HEK293 (cell line): ENCODE data around the gene SERPINB8.
A peak's percentile ranks its signal among the peaks of the same experiment; 100 is the strongest.

Source experiments
- CTCF ChIA-PET: fragments of 350-600 bp; formaldehyde crosslinking; extraction: SDS; loops from one replicate; lab custom pipeline; 2021; ENCODE audit warnings: antibody characterized with exemption; lab: Yijun Ruan, JAX
- POLR2A ChIA-PET: fragments of 300-600 bp; formaldehyde crosslinking; extraction: SDS; loops from one replicate; lab custom pipeline; 2020; ENCODE audit warnings: antibody characterized with exemption, inconsistent platforms; lab: Yijun Ruan, JAX
- H3K27ac ChIP-seq: fragments of 200-500 bp; sonication (Bioruptor generic); 2 replicates; pipeline ENCODE4 v1.5.1; 2014; ENCODE audit warnings: low read depth, low read length, control low read depth, inconsistent platforms; ENCODE audit errors: extremely low read depth
- H3K36me3 ChIP-seq, 2 experiments: fragments of 200-500 bp in 1 of 2; sonication (Bioruptor generic) in 1 of 2; 1 replicate in 1 of 2; 2 replicates in 1 of 2; pipeline ENCODE4 v1.5.1; 2014 to 2017; ENCODE audit warnings: inconsistent platforms in 2 of 2, low read length in 2 of 2; ENCODE audit not compliant: control insufficient read depth in 2 of 2, insufficient read depth in 1 of 2
- H3K4me1 ChIP-seq: fragments of 200-500 bp; sonication (Bioruptor generic); 2 replicates; pipeline ENCODE4 v1.5.1; 2014; ENCODE audit warnings: mild to moderate bottlenecking, low read length, inconsistent platforms; ENCODE audit not compliant: control insufficient read depth, insufficient read depth
- H3K4me3 ChIP-seq: 2 replicates; pipeline ENCODE4 v1.5.1; 2011; ENCODE audit warnings: low read depth, mild to moderate bottlenecking, control low read depth, low read length, moderate library complexity
- H3K9me3 ChIP-seq: fragments of 200-500 bp; sonication (Bioruptor generic); 2 replicates; pipeline ENCODE4 v1.5.1; 2014; ENCODE audit warnings: low read depth, low read length, inconsistent platforms; ENCODE audit not compliant: control insufficient read depth, insufficient read depth
- GLI4 ChIP-seq: fragments of 450-650 bp; formaldehyde crosslinking; IDR thresholded peaks from 2 replicates; pipeline ENCODE4 v1.5.1; 2016; ENCODE audit warnings: missing biosample characterization, missing genetic modification characterization
- HOXA7 ChIP-seq: sonication (generic); formaldehyde crosslinking; IDR thresholded peaks from 2 replicates; pipeline ENCODE4 v1.8.1; 2022; ENCODE audit warnings: missing genetic modification reagents, borderline replicate concordance
- KLF1 ChIP-seq: fragments of 450-650 bp; formaldehyde crosslinking; IDR thresholded peaks from 2 replicates; pipeline ENCODE4 v1.5.1; 2016; ENCODE audit warnings: missing biosample characterization, missing genetic modification characterization
- OSR2 ChIP-seq: fragments of 450-650 bp; formaldehyde crosslinking; IDR thresholded peaks from 2 replicates; pipeline ENCODE4 v1.5.1; 2016; ENCODE audit warnings: missing biosample characterization, missing genetic modification characterization
- PRDM1 ChIP-seq: fragments of 450-650 bp; formaldehyde crosslinking; IDR thresholded peaks from 2 replicates; pipeline ENCODE4; 2016; ENCODE audit warnings: missing biosample characterization, missing genetic modification characterization
- PRDM4 ChIP-seq: fragments of 450-650 bp; formaldehyde crosslinking; IDR thresholded peaks from 2 replicates; pipeline ENCODE4 v1.5.1; 2017; ENCODE audit warnings: missing biosample characterization, missing genetic modification characterization
- SCRT2 ChIP-seq: fragments of 450-650 bp; formaldehyde crosslinking; IDR thresholded peaks from 2 replicates; pipeline ENCODE4 v1.5.1; 2016; ENCODE audit warnings: missing biosample characterization, missing genetic modification characterization
- ZBTB17 ChIP-seq: fragments of 450-650 bp; formaldehyde crosslinking; IDR thresholded peaks from 2 replicates; pipeline ENCODE4 v1.5.1; 2016; ENCODE audit warnings: missing biosample characterization, missing genetic modification characterization
- ZBTB6 ChIP-seq: fragments of 450-650 bp; formaldehyde crosslinking; IDR thresholded peaks from 2 replicates; pipeline ENCODE4 v1.5.1; 2017; ENCODE audit warnings: missing biosample characterization, missing genetic modification characterization
- ZBTB8A ChIP-seq: fragments of 450-650 bp; formaldehyde crosslinking; IDR thresholded peaks from 2 replicates; pipeline ENCODE4 v1.5.1; 2016; ENCODE audit warnings: missing biosample characterization, missing genetic modification characterization
- ZNF10 ChIP-seq: fragments of 450-650 bp; formaldehyde crosslinking; IDR thresholded peaks from 2 replicates; pipeline ENCODE4 v1.5.1; 2017; ENCODE audit warnings: missing biosample characterization, missing genetic modification characterization
- ZNF121 ChIP-seq: fragments of 450-650 bp; formaldehyde crosslinking; IDR thresholded peaks from 2 replicates; pipeline ENCODE4 v1.5.1; 2016; ENCODE audit warnings: missing biosample characterization, missing genetic modification characterization
- ZNF138 ChIP-seq: fragments of 450-650 bp; formaldehyde crosslinking; IDR thresholded peaks from 2 replicates; pipeline ENCODE4 v1.5.1; 2016; ENCODE audit warnings: missing biosample characterization, missing genetic modification characterization, borderline replicate concordance
- ZNF146 ChIP-seq: fragments of 450-650 bp; formaldehyde crosslinking; IDR thresholded peaks from 2 replicates; pipeline ENCODE4 v1.5.1; 2016; ENCODE audit warnings: missing biosample characterization, missing genetic modification characterization
- ZNF280C ChIP-seq: fragments of 450-650 bp; formaldehyde crosslinking; IDR thresholded peaks from 2 replicates; pipeline ENCODE4 v1.5.1; 2016; ENCODE audit warnings: missing biosample characterization, missing genetic modification characterization
- ZNF292 ChIP-seq: fragments of 450-650 bp; formaldehyde crosslinking; IDR thresholded peaks from 2 replicates; pipeline ENCODE4 v1.5.1; 2016; ENCODE audit warnings: low read depth, missing biosample characterization, missing genetic modification characterization, borderline replicate concordance
- ZNF366 ChIP-seq: fragments of 450-650 bp; formaldehyde crosslinking; conservative IDR thresholded peaks from 2 replicates; pipeline ENCODE4 v1.5.1; 2016; ENCODE audit warnings: missing biosample characterization, missing genetic modification characterization
- ZNF449 ChIP-seq: fragments of 450-650 bp; formaldehyde crosslinking; IDR thresholded peaks from 2 replicates; pipeline ENCODE4 v1.5.1; 2017; ENCODE audit warnings: missing biosample characterization, mild to moderate bottlenecking, missing genetic modification characterization, moderate library complexity
- ZNF473 ChIP-seq: fragments of 450-650 bp; formaldehyde crosslinking; IDR thresholded peaks from 2 replicates; pipeline ENCODE4 v1.5.1; 2017; ENCODE audit warnings: missing biosample characterization, missing genetic modification characterization
- ZNF510 ChIP-seq: fragments of 450-650 bp; formaldehyde crosslinking; IDR thresholded peaks from 2 replicates; pipeline ENCODE4 v1.5.1; 2018; ENCODE audit warnings: mild to moderate bottlenecking, missing genetic modification characterization, missing biosample characterization; ENCODE audit not compliant: insufficient replicate concordance
- ZNF530 ChIP-seq: fragments of 450-650 bp; formaldehyde crosslinking; IDR thresholded peaks from 2 replicates; pipeline ENCODE4 v1.5.1; 2016; ENCODE audit warnings: low read depth, missing biosample characterization, missing genetic modification characterization
- ZNF548 ChIP-seq: fragments of 450-650 bp; formaldehyde crosslinking; IDR thresholded peaks from 2 replicates; pipeline ENCODE4 v1.5.1; 2016; ENCODE audit warnings: missing biosample characterization, missing genetic modification characterization
- ZNF623 ChIP-seq: fragments of 450-650 bp; formaldehyde crosslinking; IDR thresholded peaks from 2 replicates; pipeline ENCODE4 v1.5.1; 2016; ENCODE audit warnings: missing biosample characterization, missing genetic modification characterization
- ZNF664 ChIP-seq: fragments of 450-650 bp; formaldehyde crosslinking; IDR thresholded peaks from 2 replicates; pipeline ENCODE4 v1.5.1; 2016; ENCODE audit warnings: missing biosample characterization, missing genetic modification characterization
- ZNF701 ChIP-seq: fragments of 450-650 bp; formaldehyde crosslinking; IDR thresholded peaks from 2 replicates; pipeline ENCODE4 v1.5.1; 2016; ENCODE audit warnings: missing biosample characterization, missing genetic modification characterization
- ZNF707 ChIP-seq: fragments of 450-650 bp; formaldehyde crosslinking; IDR thresholded peaks from 2 replicates; pipeline ENCODE4 v1.5.1; 2016; ENCODE audit warnings: missing biosample characterization, missing genetic modification characterization
- ZNF776 ChIP-seq: fragments of 450-650 bp; formaldehyde crosslinking; IDR thresholded peaks from 2 replicates; pipeline ENCODE4 v1.5.0; 2017; ENCODE audit warnings: missing biosample characterization, missing genetic modification characterization, borderline replicate concordance
- ZNF830 ChIP-seq: fragments of 450-650 bp; IDR thresholded peaks from 2 replicates; pipeline ENCODE4 v1.5.0; 2018; ENCODE audit warnings: missing biosample characterization, missing genetic modification characterization, low read depth, mild to moderate bottlenecking, moderate library complexity
- TF ChIP-seq, protein P1 (sequence below): fragments of 450-650 bp; formaldehyde crosslinking; IDR thresholded peaks from 2 replicates; pipeline ENCODE4 v1.5.1; 2016; ENCODE audit warnings: missing biosample characterization, missing genetic modification characterization

SERPINB8 gene

GRCh38 chr18:63969942-63970808, at the start of gene SERPINB8:
TSS of gene SERPINB8 (plus strand) at chr18:63970081. CDS start at chr18:63978309, 8,228 bp downstream.
- H3K4me1 ChIP-seq: peaks cover 9% of the 10 kb centered on the region; the same call in 1 of the 2 replicates
- H3K4me3 ChIP-seq: peak within 1 kb of the TSS; percentile 76
- POLR2A ChIA-PET: interaction anchor here (0.5 to 1.1 kb wide), 10 partner anchors 8 to 548 kb away, joined by 3 to 8 read pairs (median 4); partner anchors contain the start of gene VPS4B
- peak within 1 kb of the TSS; percentile 94 for H3K27ac ChIP-seq
- no peaks in the 10 kb centered on the region; a peak in 1 of 3 replicates for H3K36me3 ChIP-seq
- CTCF ChIA-PET: interaction anchor here (0.6 to 0.7 kb wide), 3 partner anchors 12 to 1664 kb away, joined by 3 to 4 read pairs (median 3); no protein-coding TSS in a partner anchor
- H3K9me3 ChIP-seq: no peaks in the 10 kb centered on the region
- TF ChIP-seq ZNF280C (tag by site-specific recombination) (no peak), ZNF449 (tag by site-specific recombination) (no peak), ZNF366 (tag by site-specific recombination) (peak; percentile 58; the same call in 1 of the 2 replicates), ZBTB6 (tag by site-specific recombination) (no peak), ZBTB8A (tag by site-specific recombination) (0 out of 2 replicates have a peak, but pooled peaks have one; percentile 29), HOXA7 (CRISPR knock-in tag) (no peak), PRDM1 (tag by site-specific recombination) (no peak), KLF1 (tag by site-specific recombination) (peak; percentile 71), ZNF701 (no peak), PRDM4 (tag by site-specific recombination) (peak; percentile 78), ZNF623 (tag by site-specific recombination) (no peak), ZNF292 (tag by site-specific recombination) (no peak), ZBTB17 (tag by site-specific recombination) (peak; percentile 96), SCRT2 (tag by site-specific recombination) (peak; percentile 77), OSR2 (peak; percentile 91), ZNF664 (tag by site-specific recombination) (no peak), ZNF10 (tag by site-specific recombination) (no peak; the same call in 1 of the 2 replicates), ZNF530 (tag by site-specific recombination) (no peak), ZNF707 (tag by site-specific recombination) (no peak), ZNF776 (tag by site-specific recombination) (no peak), ZNF510 (tag by site-specific recombination) (no peak), ZNF138 (no peak), GLI4 (no peak), ZNF473 (tag by site-specific recombination) (no peak), ZNF830 (tag by site-specific recombination) (no peak), ZNF146 (no peak), ZNF121 (tag by site-specific recombination) (no peak), ZNF548 (tag by site-specific recombination) (no peak)
- TF ChIP-seq, protein P1, sequence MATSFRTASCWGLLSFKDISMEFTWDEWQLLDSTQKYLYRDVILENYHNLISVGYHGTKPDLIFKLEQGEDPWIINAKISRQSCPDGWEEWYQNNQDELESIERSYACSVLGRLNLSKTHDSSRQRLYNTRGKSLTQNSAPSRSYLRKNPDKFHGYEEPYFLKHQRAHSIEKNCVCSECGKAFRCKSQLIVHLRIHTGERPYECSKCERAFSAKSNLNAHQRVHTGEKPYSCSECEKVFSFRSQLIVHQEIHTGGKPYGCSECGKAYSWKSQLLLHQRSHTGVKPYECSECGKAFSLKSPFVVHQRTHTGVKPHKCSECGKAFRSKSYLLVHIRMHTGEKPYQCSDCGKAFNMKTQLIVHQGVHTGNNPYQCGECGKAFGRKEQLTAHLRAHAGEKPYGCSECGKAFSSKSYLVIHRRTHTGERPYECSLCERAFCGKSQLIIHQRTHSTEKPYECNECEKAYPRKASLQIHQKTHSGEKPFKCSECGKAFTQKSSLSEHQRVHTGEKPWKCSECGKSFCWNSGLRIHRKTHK (tag by site-specific recombination): no peak
